Measurements from ENCODE around the gene NPC1.

DNA sequence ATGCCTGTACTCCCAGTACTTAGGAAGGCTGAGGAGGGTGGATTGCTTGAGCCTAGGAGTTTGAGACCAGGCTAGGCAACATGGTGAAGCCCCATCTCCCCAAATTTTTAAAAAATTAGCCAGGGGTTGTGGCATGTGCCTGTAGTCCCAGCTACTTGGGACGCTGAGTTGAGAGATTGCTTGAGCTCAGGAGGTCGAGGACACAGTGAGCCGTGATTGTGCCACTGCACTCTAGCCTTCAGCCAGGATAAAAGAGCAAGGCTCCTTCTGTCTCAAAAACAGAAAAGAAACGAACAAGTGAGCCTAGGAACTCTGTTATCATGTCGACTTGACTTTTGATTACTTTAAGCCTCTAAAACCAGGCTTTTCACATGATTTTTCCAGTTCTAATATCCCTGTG is 13.7 kb downstream of the NPC1 start:
- TF ChIP-seq, protein P1, sequence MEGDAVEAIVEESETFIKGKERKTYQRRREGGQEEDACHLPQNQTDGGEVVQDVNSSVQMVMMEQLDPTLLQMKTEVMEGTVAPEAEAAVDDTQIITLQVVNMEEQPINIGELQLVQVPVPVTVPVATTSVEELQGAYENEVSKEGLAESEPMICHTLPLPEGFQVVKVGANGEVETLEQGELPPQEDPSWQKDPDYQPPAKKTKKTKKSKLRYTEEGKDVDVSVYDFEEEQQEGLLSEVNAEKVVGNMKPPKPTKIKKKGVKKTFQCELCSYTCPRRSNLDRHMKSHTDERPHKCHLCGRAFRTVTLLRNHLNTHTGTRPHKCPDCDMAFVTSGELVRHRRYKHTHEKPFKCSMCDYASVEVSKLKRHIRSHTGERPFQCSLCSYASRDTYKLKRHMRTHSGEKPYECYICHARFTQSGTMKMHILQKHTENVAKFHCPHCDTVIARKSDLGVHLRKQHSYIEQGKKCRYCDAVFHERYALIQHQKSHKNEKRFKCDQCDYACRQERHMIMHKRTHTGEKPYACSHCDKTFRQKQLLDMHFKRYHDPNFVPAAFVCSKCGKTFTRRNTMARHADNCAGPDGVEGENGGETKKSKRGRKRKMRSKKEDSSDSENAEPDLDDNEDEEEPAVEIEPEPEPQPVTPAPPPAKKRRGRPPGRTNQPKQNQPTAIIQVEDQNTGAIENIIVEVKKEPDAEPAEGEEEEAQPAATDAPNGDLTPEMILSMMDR (IDR thresholded peaks at IDR 0.05; ENCODE audit: low read length), result no peak
- TF ChIP-seq EZH2 (IDR thresholded peaks at IDR 0.05; ENCODE audit: borderline replicate concordance, low read length), result no peak
